Activated naive CD8-positive, alpha-beta T cell treated with anti-CD3 and anti-CD28 coated beads, Interleukin-2, amount 50 U/mL, for 24 hours (primary cell): ENCODE measurements around the gene SULT1C3.

Experiments
- ATAC-seq: fragments of 150-1000 bp; cut with Tn5 transposase; one replicate; pipeline ENCODE4 v1.10.0; 2021
- DNase-seq: peaks from one replicate; pipeline ENCODE4 v3.0.0; 2021
- H3K27ac Mint-ChIP-seq: one replicate; pipeline ENCODE4 v1.8.0; 2021; ENCODE audit warnings: mild to moderate bottlenecking, mixed read lengths
- H3K27me3 Mint-ChIP-seq: one replicate; pipeline ENCODE4 v1.8.0; 2021; ENCODE audit warnings: mixed read lengths
- H3K36me3 Mint-ChIP-seq: one replicate; pipeline ENCODE4 v1.8.0; 2021; ENCODE audit warnings: low read depth, mixed read lengths
- H3K4me1 Mint-ChIP-seq: one replicate; pipeline ENCODE4 v1.8.0; 2021; ENCODE audit warnings: mixed read lengths
- H3K4me3 Mint-ChIP-seq: one replicate; pipeline ENCODE4 v1.8.0; 2021; ENCODE audit warnings: mild to moderate bottlenecking, moderate library complexity, mixed read lengths
- H3K9me3 Mint-ChIP-seq: one replicate; pipeline ENCODE4 v1.8.0; 2021; ENCODE audit warnings: mixed read lengths

Gene SULT1C3

GRCh38 chr2:108239786-108240185 lies at the start of gene SULT1C3:
Gene SULT1C3 (plus strand): TSS chr2:108239968. CDS start chr2:108247195, 7,227 bp downstream.
- no peaks in the 10 kb centered on the region for H3K36me3 Mint-ChIP-seq
- H3K4me1 Mint-ChIP-seq, result no peaks in the 10 kb centered on the region
- no peak within 1 kb of the TSS for H3K4me3 Mint-ChIP-seq
- ATAC-seq (no peak), DNase-seq (no peak)
- H3K9me3 Mint-ChIP-seq, result peaks cover 15% of the 10 kb centered on the region
- H3K27ac Mint-ChIP-seq, result no peak within 1 kb of the TSS
- no peaks in the 10 kb centered on the region for H3K27me3 Mint-ChIP-seq

- Mint-ChIP-seq H3K36me3 (no peaks in the 10 kb centered on the region), H3K9me3 (no peaks in the 10 kb centered on the region), H3K27ac (no peak overlapping the region), H3K27me3 (peaks cover 2% of the 10 kb centered on the region), H3K4me3 (no peak overlapping the region), H3K4me1 (no peaks in the 10 kb centered on the region)
- no peak for DNase-seq
- no peak for ATAC-seq
Observed at GRCh38 chr2:108193251-108193650, 46.5 kb upstream of the SULT1C3 start.

- no peaks in the 10 kb centered on the region for H3K36me3 Mint-ChIP-seq
- no peaks in the 10 kb centered on the region for H3K9me3 Mint-ChIP-seq
- H3K4me3 Mint-ChIP-seq, result no peak overlapping the region
- ATAC-seq (no peak), DNase-seq (no peak)
- H3K27me3 Mint-ChIP-seq, result peaks cover 2% of the 10 kb centered on the region
- H3K4me1 Mint-ChIP-seq, result no peaks in the 10 kb centered on the region
- H3K27ac Mint-ChIP-seq, result no peak overlapping the region
Observed at GRCh38 chr2:108194409-108195132, 45.2 kb upstream of the SULT1C3 start.

- Mint-ChIP-seq H3K9me3 (no peaks in the 10 kb centered on the region), H3K27ac (no peak overlapping the region), H3K4me3 (no peak overlapping the region), H3K27me3 (peaks cover 2% of the 10 kb centered on the region), H3K4me1 (no peaks in the 10 kb centered on the region), H3K36me3 (no peaks in the 10 kb centered on the region)
- DNase-seq (no peak), ATAC-seq (no peak)
Observed at GRCh38 chr2:108195133-108195439, 44.7 kb upstream of the SULT1C3 start.

GRCh38 chr2:108199726-108200125 lies 40.0 kb upstream of the SULT1C3 start:
- no peak overlapping the region for H3K4me3 Mint-ChIP-seq
- peaks cover 12% of the 10 kb centered on the region for H3K9me3 Mint-ChIP-seq
- H3K27ac Mint-ChIP-seq, result no peak overlapping the region
- ATAC-seq (no peak), DNase-seq (no peak)
- peaks cover 2% of the 10 kb centered on the region for H3K27me3 Mint-ChIP-seq
- no peaks in the 10 kb centered on the region for H3K36me3 Mint-ChIP-seq
- H3K4me1 Mint-ChIP-seq, result no peaks in the 10 kb centered on the region

- no peak overlapping the region for H3K27ac Mint-ChIP-seq
- peaks cover 12% of the 10 kb centered on the region for H3K9me3 Mint-ChIP-seq
- ATAC-seq, result no peak
- H3K4me3 Mint-ChIP-seq, result no peak overlapping the region
- no peak for DNase-seq
- no peaks in the 10 kb centered on the region for H3K36me3 Mint-ChIP-seq
- H3K27me3 Mint-ChIP-seq, result peaks cover 2% of the 10 kb centered on the region
- no peaks in the 10 kb centered on the region for H3K4me1 Mint-ChIP-seq
Observed at GRCh38 chr2:108200569-108200968, 39.2 kb upstream of the SULT1C3 start.

GRCh38 chr2:108212671-108213070 lies 27.1 kb upstream of the SULT1C3 start:
- Mint-ChIP-seq H3K4me3 (no peak overlapping the region), H3K27me3 (no peaks in the 10 kb centered on the region), H3K27ac (no peak overlapping the region), H3K36me3 (no peaks in the 10 kb centered on the region), H3K4me1 (no peaks in the 10 kb centered on the region), H3K9me3 (peaks cover 9% of the 10 kb centered on the region)
- no peak for DNase-seq
- no peak for ATAC-seq

GRCh38 chr2:108215794-108216211 lies 24.0 kb upstream of the SULT1C3 start:
- ATAC-seq (no peak), DNase-seq (no peak)

GRCh38 chr2:108217211-108217610 lies 22.6 kb upstream of the SULT1C3 start:
- Mint-ChIP-seq H3K27ac (no peak overlapping the region), H3K4me1 (no peaks in the 10 kb centered on the region), H3K9me3 (no peaks in the 10 kb centered on the region), H3K27me3 (no peaks in the 10 kb centered on the region), H3K4me3 (no peak overlapping the region), H3K36me3 (no peaks in the 10 kb centered on the region)
- no peak for DNase-seq
- no peak for ATAC-seq

More at GRCh38 chr2:108215794-108216211, 24.0 kb upstream of the SULT1C3 start:
- H3K4me3 Mint-ChIP-seq, result no peak overlapping the region
- no peaks in the 10 kb centered on the region for H3K4me1 Mint-ChIP-seq
- H3K36me3 Mint-ChIP-seq, result no peaks in the 10 kb centered on the region
- no peaks in the 10 kb centered on the region for H3K9me3 Mint-ChIP-seq
- H3K27ac Mint-ChIP-seq, result no peak overlapping the region
- H3K27me3 Mint-ChIP-seq, result no peaks in the 10 kb centered on the region

- DNase-seq (no peak), ATAC-seq (no peak)
- Mint-ChIP-seq H3K4me1 (no peaks in the 10 kb centered on the region), H3K36me3 (no peaks in the 10 kb centered on the region), H3K27me3 (no peaks in the 10 kb centered on the region), H3K27ac (no peak overlapping the region), H3K4me3 (no peak overlapping the region), H3K9me3 (peaks cover 18% of the 10 kb centered on the region)
Observed at GRCh38 chr2:108219688-108220087, 20.1 kb upstream of the SULT1C3 start.

GRCh38 chr2:108220191-108220590 lies 19.6 kb upstream of the SULT1C3 start:
- peaks cover 18% of the 10 kb centered on the region for H3K9me3 Mint-ChIP-seq
- no peak overlapping the region for H3K4me3 Mint-ChIP-seq
- no peaks in the 10 kb centered on the region for H3K27me3 Mint-ChIP-seq
- ATAC-seq, result no peak
- DNase-seq, result no peak
- no peaks in the 10 kb centered on the region for H3K4me1 Mint-ChIP-seq
- no peaks in the 10 kb centered on the region for H3K36me3 Mint-ChIP-seq
- no peak overlapping the region for H3K27ac Mint-ChIP-seq

GRCh38 chr2:108220942-108221541 lies 18.7 kb upstream of the SULT1C3 start:
- Mint-ChIP-seq H3K27ac (no peak overlapping the region), H3K4me1 (no peaks in the 10 kb centered on the region), H3K36me3 (no peaks in the 10 kb centered on the region), H3K27me3 (no peaks in the 10 kb centered on the region), H3K9me3 (peaks cover 18% of the 10 kb centered on the region), H3K4me3 (no peak overlapping the region)
- ATAC-seq, result no peak
- DNase-seq, result no peak

- H3K27me3 Mint-ChIP-seq, result no peaks in the 10 kb centered on the region
- H3K4me1 Mint-ChIP-seq, result no peaks in the 10 kb centered on the region
- peaks cover 18% of the 10 kb centered on the region for H3K9me3 Mint-ChIP-seq
- DNase-seq (no peak), ATAC-seq (no peak)
- no peaks in the 10 kb centered on the region for H3K36me3 Mint-ChIP-seq
- no peak overlapping the region for H3K27ac Mint-ChIP-seq
- H3K4me3 Mint-ChIP-seq, result no peak overlapping the region
Observed at GRCh38 chr2:108222261-108222660, 17.5 kb upstream of the SULT1C3 start.

GRCh38 chr2:108223573-108223972 lies 16.2 kb upstream of the SULT1C3 start:
- peaks cover 2% of the 10 kb centered on the region for H3K27me3 Mint-ChIP-seq
- no peak overlapping the region for H3K4me3 Mint-ChIP-seq
- no peaks in the 10 kb centered on the region for H3K36me3 Mint-ChIP-seq
- DNase-seq (no peak), ATAC-seq (no peak)
- H3K27ac Mint-ChIP-seq, result no peak overlapping the region
- H3K4me1 Mint-ChIP-seq, result no peaks in the 10 kb centered on the region
- peaks cover 18% of the 10 kb centered on the region for H3K9me3 Mint-ChIP-seq

- H3K9me3 Mint-ChIP-seq, result peaks cover 18% of the 10 kb centered on the region
- no peaks in the 10 kb centered on the region for H3K4me1 Mint-ChIP-seq
- no peak overlapping the region for H3K4me3 Mint-ChIP-seq
- H3K36me3 Mint-ChIP-seq, result no peaks in the 10 kb centered on the region
- no peak for DNase-seq
- H3K27ac Mint-ChIP-seq, result no peak overlapping the region
- no peak for ATAC-seq
- peaks cover 2% of the 10 kb centered on the region for H3K27me3 Mint-ChIP-seq
Observed at GRCh38 chr2:108224022-108224421, 15.7 kb upstream of the SULT1C3 start.
